OCI-LY7 (cell line): ENCODE data around the gene FANCC.

Experiments used
- EZH2phosphoT487 ChIP-seq: fragments of 200-600 bp; sonication (generic); IDR thresholded peaks from 2 replicates; pipeline ENCODE4 v1.6.1; 2018; ENCODE audit warnings: low read depth, borderline replicate concordance, mild to moderate bottlenecking, mixed run types, antibody characterized with exemption, low read length, moderate library complexity, mixed read lengths
- TF ChIP-seq, protein P1 (sequence below): fragments of 200-600 bp; sonication (generic); conservative IDR thresholded peaks from 2 replicates; pipeline ENCODE4 v1.5.1; 2014; ENCODE audit warnings: mild to moderate bottlenecking, antibody characterized with exemption, low read length, moderate library complexity, mixed read lengths

DNA sequence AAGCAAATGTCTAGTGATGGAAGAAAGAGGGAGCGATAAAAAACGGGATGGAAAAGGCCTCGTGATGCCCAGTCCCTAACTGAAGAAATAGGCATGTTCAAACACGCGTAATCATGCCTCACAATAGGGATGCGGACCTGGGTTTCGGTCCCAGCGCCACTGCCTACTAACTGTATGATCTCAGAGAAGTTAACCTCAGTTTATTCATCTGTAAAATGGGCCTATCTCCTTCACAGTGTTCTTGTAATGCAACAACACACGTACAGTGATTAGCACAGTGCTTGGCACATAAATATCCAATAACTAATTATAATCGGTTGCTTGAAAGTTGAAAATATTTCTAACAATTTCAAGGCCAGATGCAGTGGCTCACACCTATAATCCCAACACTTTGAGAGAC is 181.8 kb downstream of the FANCC start:
- TF ChIP-seq, protein P1, sequence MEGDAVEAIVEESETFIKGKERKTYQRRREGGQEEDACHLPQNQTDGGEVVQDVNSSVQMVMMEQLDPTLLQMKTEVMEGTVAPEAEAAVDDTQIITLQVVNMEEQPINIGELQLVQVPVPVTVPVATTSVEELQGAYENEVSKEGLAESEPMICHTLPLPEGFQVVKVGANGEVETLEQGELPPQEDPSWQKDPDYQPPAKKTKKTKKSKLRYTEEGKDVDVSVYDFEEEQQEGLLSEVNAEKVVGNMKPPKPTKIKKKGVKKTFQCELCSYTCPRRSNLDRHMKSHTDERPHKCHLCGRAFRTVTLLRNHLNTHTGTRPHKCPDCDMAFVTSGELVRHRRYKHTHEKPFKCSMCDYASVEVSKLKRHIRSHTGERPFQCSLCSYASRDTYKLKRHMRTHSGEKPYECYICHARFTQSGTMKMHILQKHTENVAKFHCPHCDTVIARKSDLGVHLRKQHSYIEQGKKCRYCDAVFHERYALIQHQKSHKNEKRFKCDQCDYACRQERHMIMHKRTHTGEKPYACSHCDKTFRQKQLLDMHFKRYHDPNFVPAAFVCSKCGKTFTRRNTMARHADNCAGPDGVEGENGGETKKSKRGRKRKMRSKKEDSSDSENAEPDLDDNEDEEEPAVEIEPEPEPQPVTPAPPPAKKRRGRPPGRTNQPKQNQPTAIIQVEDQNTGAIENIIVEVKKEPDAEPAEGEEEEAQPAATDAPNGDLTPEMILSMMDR = no peak
- TF ChIP-seq EZH2phosphoT487 = no peak
